GM18868 (cell line): ENCODE results near the gene FAM9A.
"Not testable (repeated sequence)": the region's sequence is repeated elsewhere in the genome, so short reads cannot be mapped to it uniquely, and the experiment has no call there.

Experiments used
- ATAC-seq: cut with Tn5 transposase; IDR thresholded peaks from one replicate; pipeline ENCODE4 v1.9.1; 2021; ENCODE audit warnings: mild to moderate bottlenecking, moderate library complexity; ENCODE audit not compliant: unreplicated experiment

The FAM9A gene

DNA sequence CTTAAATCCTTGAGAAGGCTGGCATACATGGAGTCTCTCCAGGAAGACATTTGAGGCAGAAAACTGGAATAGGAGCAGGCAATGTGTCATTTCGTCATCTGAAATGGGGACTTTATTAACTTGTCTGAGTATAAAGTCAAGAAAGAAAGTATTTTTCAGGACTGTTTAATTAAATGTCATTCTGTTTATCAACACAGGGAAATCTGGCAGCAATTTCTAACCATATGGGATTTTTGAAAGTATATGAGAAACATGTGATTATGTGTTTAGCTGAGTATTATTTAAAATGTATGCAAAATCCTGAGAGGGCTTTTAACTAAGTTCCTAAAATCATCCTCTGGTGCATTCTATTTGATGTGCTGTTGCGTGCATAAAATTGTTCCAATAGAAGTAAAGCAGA, 3.9 kb upstream of the FAM9A start:
- ATAC-seq, result no peak

DNA sequence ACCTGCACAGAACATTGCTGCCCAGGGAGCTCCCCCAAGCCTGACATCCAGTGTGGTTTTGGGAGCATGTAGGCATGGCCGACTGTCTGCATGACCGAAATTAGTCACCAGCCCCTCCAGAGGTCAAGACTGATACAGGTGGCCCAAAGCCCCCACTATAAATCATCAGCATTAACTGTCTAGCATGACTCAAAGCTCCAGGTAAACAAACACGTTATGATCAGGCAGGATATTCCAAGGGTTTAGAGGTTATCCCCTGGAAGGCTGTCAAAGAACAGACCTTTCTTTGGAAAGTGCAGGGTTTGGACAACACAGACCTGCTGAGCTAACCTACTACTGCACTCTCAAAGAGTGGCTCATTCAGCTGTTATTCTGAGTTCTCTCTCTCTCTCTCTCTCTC, 2.1 kb upstream of the FAM9A start:
- no peak for ATAC-seq

DNA sequence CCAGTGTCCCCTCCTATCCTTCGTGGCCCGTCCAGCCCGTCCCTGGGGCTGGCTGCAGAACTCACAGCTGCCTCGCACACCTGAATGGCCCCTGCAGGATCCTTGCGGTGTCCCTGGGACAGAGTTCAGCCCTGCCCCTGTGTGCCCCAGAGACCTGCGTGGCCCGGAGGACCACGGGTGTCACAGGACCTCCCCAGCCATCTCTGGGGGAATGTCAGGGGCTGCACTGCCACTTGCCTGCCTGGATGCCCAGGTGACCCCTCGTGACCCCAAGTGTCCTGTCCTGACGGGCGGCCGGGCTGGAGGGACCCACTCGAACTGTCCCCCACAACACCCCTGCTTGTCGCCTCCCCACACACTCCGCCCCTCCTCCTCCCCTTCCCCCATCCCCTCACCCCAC, 832 bp downstream of the FAM9A start:
- ATAC-seq, result not testable (repeated sequence)

DNA sequence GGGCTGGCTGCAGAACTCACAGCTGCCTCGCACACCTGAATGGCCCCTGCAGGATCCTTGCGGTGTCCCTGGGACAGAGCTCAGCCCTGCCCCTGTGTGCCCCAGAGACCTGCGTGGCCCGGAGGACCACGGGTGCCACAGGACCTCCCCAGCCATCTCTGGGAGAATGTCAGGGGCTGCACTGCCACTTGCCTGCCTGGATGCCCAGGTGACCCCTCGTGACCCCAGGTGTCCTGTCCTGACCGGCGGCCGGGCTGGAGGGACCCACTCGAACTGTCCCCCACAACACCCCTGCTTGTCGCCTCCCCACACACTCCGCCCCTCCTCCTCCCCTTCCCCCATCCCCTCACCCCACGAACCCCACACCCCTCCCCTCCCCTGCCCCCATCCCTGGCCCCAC, 1.9 kb downstream of the FAM9A start:
- not testable (repeated sequence) for ATAC-seq

DNA sequence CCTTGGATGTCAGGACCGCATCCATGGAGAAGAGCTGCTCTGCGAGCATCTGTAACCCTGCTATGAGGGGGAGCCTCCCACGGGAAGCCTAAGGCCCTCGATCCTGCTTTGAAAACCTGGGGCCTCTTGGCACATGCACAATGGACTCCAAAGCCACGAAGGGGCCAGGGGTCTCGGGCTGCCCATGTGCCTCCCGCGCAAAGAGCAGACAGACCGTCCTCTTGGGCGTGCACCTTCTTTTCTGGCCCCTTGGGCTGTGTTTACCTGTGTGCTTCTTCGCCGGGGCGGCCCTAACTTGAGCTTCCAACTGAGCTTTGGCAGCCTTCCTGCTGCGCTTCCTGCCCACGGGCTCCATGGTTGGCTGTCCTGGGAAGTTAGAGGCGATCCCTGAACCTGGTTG, 2.5 kb downstream of the FAM9A start:
- not testable (repeated sequence) for ATAC-seq

DNA sequence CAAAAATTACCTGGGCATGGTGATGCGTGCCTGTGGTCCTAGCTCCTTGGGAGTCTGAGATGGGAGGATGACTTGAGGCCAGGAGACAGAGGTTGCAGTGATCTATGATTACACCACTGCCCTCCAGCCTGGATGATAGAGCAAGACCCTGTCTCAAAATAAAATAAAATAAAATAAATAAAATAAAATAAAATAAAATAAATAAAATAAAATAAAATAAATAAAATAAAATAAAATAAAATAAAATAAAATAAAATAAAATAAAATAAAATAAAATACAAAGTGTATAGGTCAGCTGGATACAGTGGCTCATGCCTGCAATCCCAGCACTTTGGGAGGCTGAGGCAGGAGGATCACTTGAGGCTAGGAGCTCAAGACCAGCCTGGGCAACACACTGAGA, 14.1 kb downstream of the FAM9A start:
- not testable (repeated sequence) for ATAC-seq

DNA sequence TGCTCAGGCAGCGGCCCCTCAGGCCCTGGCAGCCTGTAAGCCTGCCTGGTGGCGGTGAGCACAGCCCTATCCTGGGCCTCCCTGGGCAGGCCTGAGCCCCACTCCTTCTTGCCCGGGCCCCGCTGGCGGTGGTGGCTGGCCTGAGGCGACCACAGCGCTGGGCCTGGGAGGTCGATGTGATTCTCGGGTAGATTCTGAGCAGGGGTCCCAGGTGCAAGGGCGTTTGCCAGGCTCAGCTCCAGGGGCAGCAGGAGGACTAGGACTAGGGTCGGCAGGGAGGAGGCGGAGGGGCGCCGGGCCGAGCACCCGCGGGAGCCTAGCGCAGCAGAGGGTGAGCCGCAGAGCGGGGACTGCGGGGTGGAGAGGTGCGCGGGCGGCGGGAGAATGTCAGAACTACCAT, 17.0 kb downstream of the FAM9A start:
- ATAC-seq, result no peak

DNA sequence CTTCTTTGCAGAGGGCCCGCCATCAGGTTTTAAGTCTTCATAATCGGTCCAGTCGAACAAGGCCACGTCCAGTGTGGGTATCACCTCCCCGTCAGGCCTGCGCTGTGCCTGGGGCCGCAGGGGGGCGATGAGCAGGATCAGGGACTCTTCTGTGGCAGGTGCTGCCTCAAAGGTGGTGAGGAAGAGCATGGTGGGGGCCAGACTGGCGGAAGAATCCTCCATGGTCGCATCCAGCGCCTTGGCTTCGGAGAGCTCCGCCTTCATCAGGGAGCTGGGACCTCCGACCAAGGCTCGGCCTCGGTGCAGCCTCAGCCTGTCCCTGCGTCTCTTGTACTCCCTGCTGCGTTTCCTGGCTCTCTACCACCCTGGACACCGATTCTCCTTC, 17.5 kb downstream of the FAM9A start:
- ATAC-seq, result no peak

DNA sequence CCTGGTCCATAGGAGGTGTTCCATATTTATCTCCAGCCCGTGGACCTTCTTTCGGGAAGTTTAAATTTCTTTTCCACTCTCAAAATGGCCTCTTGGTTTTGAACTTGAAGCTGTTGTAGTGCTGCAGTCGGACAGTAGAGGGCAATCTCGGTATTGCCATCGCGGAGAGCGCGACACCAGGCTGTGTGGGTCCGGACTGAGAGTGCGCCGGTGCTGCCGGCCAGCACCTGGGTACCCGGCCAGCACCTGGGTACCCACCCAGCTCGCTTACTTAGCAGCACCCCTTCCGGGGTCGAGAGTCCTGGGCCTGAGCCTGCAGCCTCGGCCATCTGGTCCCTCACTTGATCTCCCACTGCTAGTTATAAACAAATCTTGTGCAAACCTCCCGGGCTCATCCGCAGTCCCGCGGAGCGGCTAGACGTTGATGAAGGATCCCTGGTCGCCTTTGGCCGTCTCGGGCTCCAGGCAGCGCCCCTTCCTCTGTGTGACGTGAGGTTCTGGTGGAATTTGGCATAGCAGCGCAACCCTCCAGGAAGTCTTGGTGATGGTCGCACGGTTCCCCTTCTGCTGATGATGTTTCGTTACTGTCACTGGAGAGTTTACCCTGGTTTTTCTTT, 18.0 kb downstream of the FAM9A start:
- no peak for ATAC-seq

DNA sequence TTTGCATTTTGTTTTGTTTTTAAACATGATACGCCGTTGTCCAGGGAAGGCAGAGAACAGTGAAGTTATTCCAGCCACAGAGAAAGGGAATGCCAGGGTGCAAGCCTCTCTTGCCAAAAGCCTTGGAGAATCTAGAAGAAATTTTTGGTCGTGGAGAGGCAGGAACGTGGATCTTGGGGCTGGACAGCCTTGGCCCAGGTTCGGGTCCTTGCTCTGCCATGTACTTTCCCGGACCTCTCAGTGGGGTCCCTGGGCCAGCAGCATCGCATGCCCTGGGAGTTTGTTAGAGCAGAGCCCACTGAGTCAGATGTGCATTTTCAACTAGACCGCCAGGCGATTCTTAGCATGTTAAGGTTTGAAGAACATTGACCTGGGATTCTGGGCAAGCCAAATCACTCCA, 18.6 kb downstream of the FAM9A start:
- no peak for ATAC-seq

DNA sequence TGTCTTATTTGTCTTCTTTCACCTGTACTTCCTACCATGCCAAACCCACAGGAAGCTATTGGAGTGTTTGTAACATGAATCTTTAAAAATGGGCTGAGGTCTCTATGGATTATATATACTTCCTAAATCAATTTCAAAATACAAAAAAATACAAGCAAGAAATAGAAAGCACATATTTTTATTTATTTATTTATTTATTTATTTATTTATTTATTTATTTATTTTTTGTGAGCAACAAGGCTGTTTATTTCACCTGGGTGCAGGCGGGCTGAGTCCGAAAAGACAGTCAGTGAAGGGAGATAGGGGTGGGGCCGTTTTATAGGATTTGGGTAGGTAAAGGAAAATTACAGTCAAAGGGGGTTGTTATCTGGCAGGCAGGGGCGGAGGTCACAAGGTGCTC, 19.3 kb downstream of the FAM9A start:
- not testable (repeated sequence) for ATAC-seq

DNA sequence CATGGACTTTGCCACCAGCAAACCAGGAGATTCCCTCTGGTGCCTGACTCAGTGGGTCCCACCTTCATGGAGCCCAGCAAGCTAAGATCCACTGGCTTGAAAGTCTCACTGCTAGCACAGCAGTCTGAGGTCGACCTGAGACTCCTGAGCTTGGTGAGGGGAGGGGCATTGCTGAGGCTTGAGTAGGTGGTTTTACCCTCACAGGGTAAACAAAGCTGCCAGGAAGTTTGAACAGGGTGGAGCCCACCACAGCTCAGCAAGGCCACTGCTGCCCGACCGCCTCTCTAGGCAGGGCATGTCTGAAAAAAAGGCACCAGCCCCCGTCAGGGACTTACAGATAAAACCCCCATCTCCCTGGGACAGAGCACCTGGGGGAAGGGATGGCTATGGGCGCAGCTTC, 28.1 kb downstream of the FAM9A start:
- ATAC-seq, result no peak

DNA sequence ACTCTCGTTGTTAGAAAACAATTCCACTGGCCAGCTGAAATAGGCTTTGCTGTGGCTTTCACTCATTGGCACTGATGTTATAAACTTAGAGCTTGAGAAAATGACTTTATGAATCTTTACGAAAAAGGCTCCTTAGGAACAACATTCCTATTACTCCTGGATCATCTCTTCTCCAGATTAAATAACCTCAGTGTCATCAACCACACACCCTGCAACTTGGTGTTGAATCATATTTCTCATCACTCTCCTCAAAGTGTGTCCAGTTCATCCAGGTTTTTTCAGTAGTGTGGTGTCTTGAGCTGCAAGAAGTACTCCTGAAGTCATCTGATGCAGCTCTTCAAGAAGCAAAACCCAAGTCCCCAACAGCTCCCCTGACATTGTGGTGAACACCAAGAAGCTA, 41.2 kb downstream of the FAM9A start:
- no peak for ATAC-seq

DNA sequence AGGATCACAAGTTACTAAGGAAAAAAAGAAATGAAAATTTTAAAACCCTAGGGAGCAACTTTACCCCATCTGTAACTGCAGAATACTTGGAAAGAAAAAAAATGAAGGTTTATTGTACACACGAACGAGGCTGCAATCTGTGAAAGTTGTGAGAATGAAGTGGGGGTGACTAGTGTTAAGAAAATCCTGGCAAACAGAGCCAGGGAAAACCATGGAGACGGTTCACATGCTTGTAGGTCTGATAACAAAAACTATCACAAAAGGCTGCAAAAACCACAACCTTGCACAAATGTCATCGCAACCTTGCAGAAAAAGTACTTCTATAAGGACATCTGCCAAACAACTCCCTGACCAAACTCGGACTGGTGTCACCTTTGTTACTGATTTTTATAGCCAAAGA, 42.5 kb downstream of the FAM9A start:
- not testable (repeated sequence) for ATAC-seq

DNA sequence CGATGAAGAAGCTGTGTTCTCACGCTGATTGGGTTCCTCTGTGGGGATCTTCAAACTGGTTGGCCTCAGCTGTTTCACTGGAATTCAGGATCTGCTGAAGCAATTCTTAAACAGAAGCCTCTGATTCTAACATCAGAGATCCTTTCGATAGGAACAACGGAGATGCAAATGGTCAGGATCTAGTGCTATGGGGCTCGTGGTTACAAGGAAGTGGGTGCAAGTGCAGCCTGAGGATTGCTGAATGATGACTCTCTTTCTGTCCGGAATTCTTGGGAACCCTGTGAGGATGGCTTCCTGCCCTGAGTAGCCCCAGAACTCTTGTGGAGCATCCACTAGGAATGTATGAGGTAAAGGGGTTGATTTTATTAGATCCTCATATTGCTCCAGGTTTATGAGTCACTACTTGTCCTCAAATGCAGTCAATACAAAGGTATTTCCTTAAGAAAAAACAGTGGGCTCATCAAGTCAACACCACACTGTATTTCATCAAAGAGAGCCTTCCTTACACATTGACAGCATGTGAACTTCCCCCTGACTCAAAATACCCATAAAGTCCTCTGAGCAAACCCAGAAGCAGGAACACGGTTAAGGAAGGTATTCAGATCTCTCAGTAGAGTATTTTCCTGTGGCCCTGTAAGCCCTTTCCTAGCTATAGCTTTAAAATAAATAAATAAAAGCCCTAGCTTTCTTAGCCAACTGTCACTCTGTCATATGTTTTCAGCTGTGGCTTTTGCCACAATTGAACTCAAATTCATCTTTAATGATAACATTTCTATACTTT, 43.4 kb downstream of the FAM9A start:
- not testable (repeated sequence) for ATAC-seq

DNA sequence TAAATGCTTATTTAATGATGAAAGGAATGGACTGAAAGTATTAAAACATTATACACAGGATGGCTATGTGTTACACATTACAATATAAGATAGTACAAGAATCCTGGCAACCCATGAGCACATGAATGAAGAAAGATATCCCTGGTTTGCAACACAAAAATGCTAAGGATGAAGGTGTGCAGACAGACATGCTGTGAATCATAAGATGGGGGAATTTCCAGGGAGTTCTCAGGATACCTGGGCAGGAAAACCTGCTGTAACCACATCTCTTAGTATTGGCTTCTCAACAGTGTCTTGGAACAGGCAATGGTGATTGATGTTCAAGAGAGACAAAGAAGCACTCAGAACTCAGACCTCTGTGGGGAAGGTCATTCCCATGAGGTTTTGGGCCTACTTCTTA, 45.4 kb downstream of the FAM9A start:
- ATAC-seq, result no peak

DNA sequence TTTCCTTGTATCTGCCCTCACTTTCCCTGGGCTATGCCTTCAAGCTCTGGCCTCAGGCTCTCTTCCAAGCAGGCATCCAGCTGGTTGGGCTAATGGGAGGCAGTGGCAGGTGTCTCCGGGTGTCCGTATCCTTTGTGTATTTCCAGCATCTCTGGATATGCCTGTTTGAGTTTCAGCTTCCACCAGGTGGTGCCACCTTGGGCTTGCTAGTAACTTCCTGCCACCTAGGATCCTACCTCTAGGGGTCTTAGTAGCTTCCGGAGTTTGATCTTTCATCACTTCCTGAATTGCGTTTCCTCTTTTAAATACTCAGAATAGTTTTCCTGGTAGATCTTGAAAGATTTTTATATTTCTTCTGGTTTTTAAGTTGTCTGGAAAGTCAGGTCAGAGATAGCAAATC, 46.1 kb downstream of the FAM9A start:
- no peak for ATAC-seq

DNA sequence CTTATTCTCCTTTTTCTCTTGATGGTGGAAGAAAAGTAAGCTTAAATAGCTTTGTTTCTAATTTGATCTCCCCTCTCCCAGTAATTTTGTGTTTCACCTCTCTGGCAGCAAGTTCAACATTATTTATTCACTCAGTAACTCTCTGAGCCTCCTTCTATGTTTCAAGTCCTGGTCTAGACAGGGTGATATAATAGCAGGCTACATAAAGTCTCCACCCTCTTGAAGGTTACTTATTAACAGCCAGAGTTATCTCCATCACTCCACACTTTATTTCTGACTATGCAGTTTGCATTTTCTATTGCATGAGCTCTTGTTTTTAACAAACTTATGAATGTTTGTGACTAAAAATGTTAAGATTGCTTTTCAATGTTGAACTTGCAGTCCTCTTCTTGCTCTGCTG, 51.5 kb downstream of the FAM9A start:
- no peak for ATAC-seq

DNA sequence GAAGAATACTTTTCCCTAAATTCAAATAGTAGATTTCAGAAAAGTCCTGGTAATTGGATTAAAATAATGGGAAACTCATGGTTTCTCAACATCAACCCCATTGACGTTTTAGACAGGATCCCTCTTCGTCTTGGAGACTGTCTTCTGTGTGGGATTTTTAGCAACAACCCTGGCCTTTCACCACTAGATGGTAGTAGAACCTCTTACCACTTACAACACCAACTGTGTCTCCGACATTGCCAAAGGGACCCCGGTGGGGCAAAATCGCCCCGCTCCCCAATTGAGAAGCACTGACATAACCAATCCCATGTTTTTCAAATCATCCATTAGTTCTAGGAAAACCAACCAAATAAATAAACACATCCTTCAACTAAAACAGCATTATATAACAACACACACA, 52.3 kb downstream of the FAM9A start:
- ATAC-seq, result peak; percentile 74

DNA sequence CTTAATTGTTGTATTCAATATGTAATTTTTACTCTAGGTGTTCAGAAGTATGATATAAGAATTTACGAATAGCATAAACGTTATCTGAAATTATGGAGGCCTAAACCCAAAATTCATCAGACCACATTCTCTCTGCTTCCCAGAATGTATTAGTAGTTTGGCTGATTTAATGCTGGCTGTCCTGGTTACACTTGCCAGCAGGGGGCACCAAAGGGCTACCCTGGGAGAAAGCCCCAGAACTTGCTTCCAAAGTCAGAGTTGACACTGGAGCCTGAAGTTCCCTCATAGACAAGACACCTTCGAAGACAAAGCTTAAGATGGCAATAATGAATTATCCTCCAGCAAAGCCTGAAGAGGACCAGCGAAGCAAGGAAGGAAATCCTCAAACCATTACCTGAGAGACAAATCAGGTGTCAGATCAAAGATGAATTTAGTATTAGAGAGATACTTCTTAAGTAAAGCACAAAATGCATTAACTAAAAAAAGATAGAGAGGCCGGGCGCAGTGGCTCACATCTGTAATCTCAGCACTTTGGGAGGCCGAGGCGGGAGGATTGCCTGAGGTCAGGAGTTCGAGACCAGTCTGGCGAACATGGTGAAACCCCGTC, 58.0 kb downstream of the FAM9A start:
- peak; percentile 62 for ATAC-seq

DNA sequence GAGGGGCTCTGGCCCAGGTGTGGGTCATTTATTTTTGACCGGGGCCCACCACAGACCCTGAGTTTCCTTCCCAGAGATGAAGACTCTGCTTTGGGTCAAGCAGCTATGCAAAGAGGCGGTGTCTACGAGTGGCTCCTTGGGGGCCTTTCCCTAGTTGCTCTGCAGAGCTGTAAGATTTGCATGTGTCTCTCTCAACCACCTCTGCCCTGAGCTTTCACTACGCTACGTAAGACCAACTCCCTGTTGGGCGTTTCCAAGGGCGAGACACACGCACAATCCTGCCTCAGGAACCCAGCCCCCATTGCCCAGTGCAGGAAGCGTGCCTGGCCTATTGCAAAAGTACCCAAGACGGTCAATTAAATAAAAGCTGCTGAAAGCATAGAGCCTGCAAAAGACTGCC, 59.2 kb downstream of the FAM9A start:
- ATAC-seq, result no peak
